Hepatocyte (in vitro differentiated cells): Measurements from ENCODE around the gene ATG3. TPM values are rescaled to one million over a fixed set of nuclear protein-coding genes. Genes with fewer than 3 reads are reported as not detected.

Source experiments
- DNase-seq: peaks from one replicate; pipeline ENCODE4 v3.0.0-alpha.2; 2016; ENCODE audit warnings: low spot score
- H2AFZ ChIP-seq: fragments of 200-600 bp; sonication (generic); 2 replicates; pipeline ENCODE4 v1.6.0; 2016; ENCODE audit warnings: antibody characterized with exemption, mild to moderate bottlenecking
- H3K27ac ChIP-seq: fragments of 200-600 bp; sonication (generic); 2 replicates; pipeline ENCODE4 v1.5.1; 2016; ENCODE audit warnings: mild to moderate bottlenecking
- H3K27me3 ChIP-seq: fragments of 200-600 bp; sonication (generic); 2 replicates; pipeline ENCODE4 v1.6.1; 2016
- H3K36me3 ChIP-seq: fragments of 200-600 bp; sonication (generic); replicated peaks from 2 replicates; pipeline ENCODE4 v1.5.1; 2016; ENCODE audit warnings: low read depth; ENCODE audit not compliant: insufficient read depth
- H3K4me1 ChIP-seq: fragments of 200-600 bp; sonication (generic); 2 replicates; pipeline ENCODE4 v1.5.1; 2016; ENCODE audit warnings: mild to moderate bottlenecking, moderate library complexity; ENCODE audit not compliant: insufficient read depth
- H3K4me2 ChIP-seq: fragments of 200-600 bp; sonication (generic); 2 replicates; pipeline ENCODE4 v1.6.0; 2016
- H3K4me3 ChIP-seq: fragments of 200-600 bp; sonication (generic); 2 replicates; pipeline ENCODE4 v1.5.1; 2016; ENCODE audit warnings: mild to moderate bottlenecking
- H3K79me2 ChIP-seq: fragments of 200-600 bp; sonication (generic); 2 replicates; pipeline ENCODE4 v1.6.0; 2017; ENCODE audit warnings: mild to moderate bottlenecking
- H3K9me2 ChIP-seq: fragments of 200-600 bp; sonication (generic); replicated peaks from 2 replicates; pipeline ENCODE4 v1.6.0; 2017; ENCODE audit warnings: mild to moderate bottlenecking; ENCODE audit not compliant: insufficient read depth
- H3K9me3 ChIP-seq: fragments of 200-600 bp; sonication (generic); 2 replicates; pipeline ENCODE4 v1.5.1; 2016; ENCODE audit warnings: low read depth, mild to moderate bottlenecking
- H4K20me1 ChIP-seq: fragments of 200-600 bp; sonication (generic); 2 replicates; pipeline ENCODE4 v1.6.0; 2016; ENCODE audit warnings: mild to moderate bottlenecking; ENCODE audit not compliant: insufficient read depth, poor library complexity, severe bottlenecking
- CTCF ChIP-seq: fragments of 200-600 bp; sonication (generic); IDR thresholded peaks from 2 replicates; pipeline ENCODE4 v1.5.1; 2016; ENCODE audit warnings: antibody characterized with exemption, mild to moderate bottlenecking; ENCODE audit not compliant: poor library complexity
- EZH2 ChIP-seq: fragments of 200-600 bp; sonication (generic); IDR thresholded peaks from 2 replicates; pipeline ENCODE4 v1.6.1; 2016; ENCODE audit warnings: antibody characterized with exemption, mild to moderate bottlenecking, borderline replicate concordance
- EZH2phosphoT487 ChIP-seq: fragments of 200-600 bp; sonication (generic); IDR thresholded peaks from one replicate; pipeline ENCODE4 v1.6.1; 2018; ENCODE audit warnings: antibody characterized with exemption, mild to moderate bottlenecking, low read depth, moderate library complexity; ENCODE audit not compliant: unreplicated experiment, severe bottlenecking
- WGBS: methylation state at CpG from one replicate; pipeline ENCODE4 v1.1.6; 2016; ENCODE audit warnings: low lambda C conversion rate; ENCODE audit errors: missing lambda C conversion rate; 5-methylcytosine and 5-hydroxymethylcytosine counted together
- polyA plus RNA-seq: library from polyadenylated mRNA; unstranded; fragments of >200 nt; fragmentation: Nextera tagmentation; extraction: Ambion mirVana; gene quantifications from 2 replicates; pipeline ENCODE4 v1.2.1, GENCODE V29; 2016
- total RNA-seq: library from RNA; depleted of rRNA; stranded (reverse); fragments of >200 nt; gene quantifications from 2 replicates; pipeline ENCODE4 v1.2.3, GENCODE V29; 2014

Gene ATG3
- total and polyA plus RNA-seq, 2 experiments from 2014 or later: 33.7 to 62.5 TPM

GRCh38 chr3:112598731-112599130 lies 37.0 kb upstream of the ATG3 start:
- Histone ChIP-seq H3K9me2 (no peaks in the 10 kb centered on the region), H3K4me2 (no peak overlapping the region), H3K79me2 (no peaks in the 10 kb centered on the region), H3K4me3 (no peak overlapping the region), H3K9me3 (no peaks in the 10 kb centered on the region), H4K20me1 (no peaks in the 10 kb centered on the region), H3K36me3 (no peaks in the 10 kb centered on the region), H3K27ac (no peak overlapping the region), H3K27me3 (no peaks in the 10 kb centered on the region), H2AFZ (no peak overlapping the region), H3K4me1 (no peaks in the 10 kb centered on the region)
- TF ChIP-seq EZH2phosphoT487 (no peak), CTCF (no peak), EZH2 (no peak)
- no peak for DNase-seq

GRCh38 chr3:112597945-112598344 lies 36.2 kb upstream of the ATG3 start:
- DNase-seq: no peak
- Histone ChIP-seq H3K36me3 (no peaks in the 10 kb centered on the region), H3K9me2 (no peaks in the 10 kb centered on the region), H3K27ac (no peak overlapping the region), H3K27me3 (no peaks in the 10 kb centered on the region), H4K20me1 (no peaks in the 10 kb centered on the region), H2AFZ (no peak overlapping the region), H3K9me3 (no peaks in the 10 kb centered on the region), H3K4me2 (no peak overlapping the region), H3K4me3 (no peak overlapping the region), H3K4me1 (no peaks in the 10 kb centered on the region), H3K79me2 (no peaks in the 10 kb centered on the region)
- TF ChIP-seq EZH2phosphoT487: no peak
- no peak for TF ChIP-seq CTCF
- TF ChIP-seq EZH2: no peak
- 97% methylated on average over 2 of the region's 2 CpGs for WGBS

- Histone ChIP-seq H3K9me2 (no peaks in the 10 kb centered on the region), H3K4me3 (no peak overlapping the region), H3K79me2 (no peaks in the 10 kb centered on the region), H4K20me1 (no peaks in the 10 kb centered on the region), H3K27me3 (no peaks in the 10 kb centered on the region), H3K36me3 (no peaks in the 10 kb centered on the region), H3K27ac (no peak overlapping the region), H2AFZ (no peak overlapping the region), H3K4me2 (no peak overlapping the region), H3K4me1 (no peaks in the 10 kb centered on the region), H3K9me3 (no peaks in the 10 kb centered on the region)
- DNase-seq: no peak
- TF ChIP-seq EZH2 (no peak), EZH2phosphoT487 (no peak), CTCF (no peak)
- 84% methylated on average over 2 of the region's 2 CpGs for WGBS
Observed at GRCh38 chr3:112594856-112595255, 33.1 kb upstream of the ATG3 start.

GRCh38 chr3:112593258-112593657 lies 31.5 kb upstream of the ATG3 start:
- TF ChIP-seq EZH2: no peak
- no peak for TF ChIP-seq EZH2phosphoT487
- TF ChIP-seq CTCF: no peak
- no peaks in the 10 kb centered on the region for H3K27me3 ChIP-seq
- no peaks in the 10 kb centered on the region for H3K79me2 ChIP-seq
- H3K27ac ChIP-seq: no peak overlapping the region
- no peaks in the 10 kb centered on the region for H4K20me1 ChIP-seq
- H3K4me2 ChIP-seq: no peak overlapping the region
- H3K4me1 ChIP-seq: no peaks in the 10 kb centered on the region
- no peaks in the 10 kb centered on the region for H3K36me3 ChIP-seq
- DNase-seq: no peak
- no peaks in the 10 kb centered on the region for H3K9me2 ChIP-seq
- no peak overlapping the region for H2AFZ ChIP-seq
- H3K4me3 ChIP-seq: no peak overlapping the region
- H3K9me3 ChIP-seq: no peaks in the 10 kb centered on the region
